Smooth muscle cell of the brain vasculature (primary cell): ENCODE measurements around the gene ATRIP.
"Not testable (repeated sequence)": the region's sequence is repeated elsewhere in the genome, so short reads cannot be mapped to it uniquely, and the experiment has no call there.

ENCODE experiments used
- DNase-seq: peaks from one replicate; pipeline ENCODE4 v3.0.0-alpha.2; 2012; ENCODE audit warnings: low read depth, low spot score

Gene ATRIP

GRCh38 chr3:48446425-48447193, at the start of gene ATRIP:
Gene ATRIP, plus strand, starts transcription at chr3:48446737. Its CDS starts 109 bp downstream, at chr3:48446846.
- DNase-seq = peak; percentile 56

- no peak for DNase-seq
These were observed 48.5 kb upstream of the ATRIP start for GRCh38 chr3:48397767-48398681.

GRCh38 chr3:48398701-48399386, 47.7 kb upstream of the ATRIP start:
- DNase-seq = no peak

GRCh38 chr3:48399387-48400172, 47.0 kb upstream of the ATRIP start:
- no peak for DNase-seq

DNA sequence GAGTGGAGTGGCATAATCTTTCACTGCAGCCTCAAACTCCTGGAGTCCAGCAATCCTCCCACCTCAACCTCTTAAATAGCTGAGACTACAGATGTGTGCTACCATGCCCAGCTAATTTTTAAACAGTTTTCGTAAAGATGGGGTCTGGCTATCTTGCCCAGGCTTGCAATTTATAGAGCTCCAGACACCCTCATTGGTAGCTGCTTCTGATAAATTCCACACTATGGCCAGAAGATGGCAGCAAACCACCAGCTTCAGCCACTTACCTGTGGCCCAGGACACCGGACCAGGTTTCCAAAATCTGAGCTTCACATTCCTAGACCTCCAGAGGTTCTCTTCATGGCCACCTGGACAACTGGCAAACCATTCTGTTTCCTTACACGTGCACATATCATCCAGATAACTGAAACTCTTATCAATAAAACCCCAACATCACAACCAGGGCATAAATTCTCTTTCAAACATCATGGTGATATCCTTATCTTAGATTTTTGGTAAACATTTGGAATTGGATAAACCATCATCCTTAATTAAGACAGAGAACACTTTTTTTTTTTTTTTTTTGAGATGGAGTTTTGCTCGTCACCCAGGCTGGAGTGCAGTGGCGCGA, 45.6 kb upstream of the ATRIP start:
- DNase-seq = no peak

DNA sequence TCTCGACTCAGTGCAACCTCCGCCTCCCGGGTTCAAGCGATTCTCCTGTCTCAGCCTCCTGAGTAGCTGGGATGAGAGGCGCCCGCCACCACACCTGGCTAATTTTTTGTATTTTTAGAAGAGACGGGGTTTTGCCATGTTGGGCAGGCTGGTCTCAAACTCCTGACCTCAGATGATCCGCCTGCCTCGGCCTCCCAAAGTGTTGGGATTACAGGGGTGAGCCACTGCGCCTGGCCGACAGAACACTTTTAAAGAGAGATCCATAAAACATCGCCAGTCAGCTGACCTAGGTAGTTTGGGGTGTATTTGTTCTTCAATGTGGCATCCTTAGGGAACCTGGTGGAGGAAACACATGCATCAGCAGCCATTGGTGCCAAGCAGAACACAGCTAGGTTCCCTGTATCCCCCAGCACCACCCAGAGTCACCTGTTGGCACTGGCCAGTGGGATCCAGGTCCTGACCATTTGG, 45.1 kb upstream of the ATRIP start:
- DNase-seq = not testable (repeated sequence)

DNA sequence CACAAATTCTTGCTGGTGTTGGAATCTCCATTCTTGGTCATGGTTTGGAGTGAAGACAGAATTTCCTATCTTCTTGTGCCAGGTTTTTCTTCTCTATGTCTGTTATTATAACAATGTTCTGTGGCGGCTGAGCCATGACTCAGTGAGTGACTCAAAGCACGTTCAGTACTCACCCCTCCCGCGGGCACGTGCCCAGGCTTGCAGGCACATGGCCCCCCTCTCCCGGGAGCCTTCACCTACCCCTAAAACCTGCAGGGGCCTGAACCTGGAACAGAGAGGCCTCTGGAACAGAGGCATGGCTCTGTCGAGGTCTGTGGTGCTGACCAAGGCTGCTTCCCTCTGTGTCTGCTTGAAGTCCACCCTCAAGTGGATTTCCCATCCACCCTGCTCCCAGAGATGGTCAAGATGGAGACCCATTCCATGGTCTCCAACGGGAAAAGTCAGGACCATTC, 44.2 kb upstream of the ATRIP start:
- peak; percentile 35 for DNase-seq

GRCh38 chr3:48402907-48403306, 43.6 kb upstream of the ATRIP start:
- no peak for DNase-seq

GRCh38 chr3:48403533-48404439, 42.8 kb upstream of the ATRIP start:
- DNase-seq = no peak

GRCh38 chr3:48404440-48405342, 41.8 kb upstream of the ATRIP start:
- DNase-seq = no peak

DNA sequence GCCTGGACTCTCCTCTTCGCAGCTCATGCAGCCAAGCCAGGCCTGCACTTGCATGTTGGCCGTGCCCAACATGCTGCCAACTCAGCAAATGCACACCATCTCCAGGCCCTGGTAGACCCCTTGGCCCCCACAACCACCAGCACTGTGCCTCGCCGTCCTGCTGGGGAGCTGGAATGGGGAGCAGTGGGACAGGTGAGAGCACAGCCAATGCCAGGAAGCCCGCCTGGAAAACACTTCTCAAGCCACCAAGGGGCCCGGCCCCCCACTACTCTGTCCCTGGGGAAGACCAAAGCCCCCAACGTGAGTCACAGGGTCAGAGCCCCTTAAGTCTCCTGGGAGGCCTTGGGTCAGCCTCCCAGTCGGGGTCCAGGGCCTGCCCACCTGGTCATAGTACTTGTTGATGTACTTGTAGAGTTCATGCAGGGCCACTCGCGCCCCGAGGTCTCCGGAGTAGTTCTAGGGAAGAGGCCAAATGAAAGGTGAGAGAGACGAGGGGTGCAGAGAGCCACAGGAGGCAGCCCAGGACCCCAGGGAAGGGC, 41.1 kb upstream of the ATRIP start:
- no peak for DNase-seq

- no peak for DNase-seq
These were observed 40.6 kb upstream of the ATRIP start for GRCh38 chr3:48405971-48406370.

DNA sequence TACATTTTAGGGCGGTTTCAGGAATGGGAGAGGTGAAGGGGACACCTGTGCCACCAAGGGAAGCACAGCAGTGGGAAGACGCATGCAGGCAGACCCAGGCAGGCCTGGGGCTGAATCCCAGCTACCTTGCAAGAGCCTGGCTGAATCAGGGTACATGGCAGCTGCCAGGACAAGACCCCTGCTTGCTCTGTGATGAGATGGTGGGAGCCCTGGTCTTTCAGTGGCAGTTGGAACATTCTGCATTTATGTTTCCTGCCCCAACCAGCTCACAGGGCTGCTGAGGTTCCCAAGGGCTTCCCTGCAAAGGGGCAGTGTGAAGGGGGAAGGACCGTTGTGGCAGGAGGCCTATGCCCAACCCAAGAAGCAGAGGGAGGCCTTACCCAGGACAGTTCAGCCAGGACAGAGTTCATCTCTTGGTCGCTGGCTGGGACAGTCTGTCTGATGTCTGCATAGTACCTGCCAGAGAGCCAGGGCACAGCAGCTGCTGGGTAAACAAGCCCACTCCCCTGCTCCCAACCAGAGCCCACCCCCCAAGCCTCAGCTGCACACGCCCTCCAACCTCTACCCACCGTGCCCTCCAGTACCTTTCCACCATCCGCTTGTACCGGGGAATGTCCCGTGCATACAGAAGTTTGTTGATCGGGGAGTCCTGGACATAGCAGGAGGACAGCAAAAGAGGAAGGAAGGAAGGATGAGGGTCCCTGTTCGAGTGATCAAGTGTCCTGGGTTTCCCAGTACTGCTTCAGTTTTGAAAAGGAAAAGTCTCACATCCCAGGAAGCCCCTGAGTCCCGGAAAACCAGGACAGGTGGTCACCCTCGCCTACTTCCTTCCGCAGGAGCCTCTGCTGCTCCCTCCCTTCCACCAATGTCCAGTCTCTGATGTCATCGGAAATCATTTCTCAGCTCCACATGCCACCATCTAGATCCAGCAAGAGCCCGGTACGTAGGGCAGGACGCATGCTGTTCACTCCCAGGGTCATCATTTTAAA, 39.8 kb upstream of the ATRIP start:
- no peak for DNase-seq

GRCh38 chr3:48407542-48408099, 38.9 kb upstream of the ATRIP start:
- DNase-seq = no peak

- no peak for DNase-seq
These were observed 37.7 kb upstream of the ATRIP start for GRCh38 chr3:48408823-48409281.
